ENCODE measurements around the gene ZMYND19.
"Not testable (repeated sequence)": the region's sequence is repeated elsewhere in the genome, so short reads cannot be mapped to it uniquely, and the experiment has no call there.

Gene ZMYND19

GRCh38 chr9:137590469-137591383 lies at the start of gene ZMYND19:
ZMYND19 (minus strand) TSS chr9:137590512; CDS start chr9:137590263, 249 bp downstream.
- peak; percentile 82 for DNase-seq (ENCODE audit: low read depth, low spot score)

- DNase-seq (ENCODE audit: low read depth, low spot score): no peak
Measured at GRCh38 chr9:137639303-137640051, 49.2 kb upstream of the ZMYND19 start.

GRCh38 chr9:137638680-137639079 lies 48.4 kb upstream of the ZMYND19 start:
- no peak for DNase-seq (ENCODE audit: low read depth, low spot score)

DNA sequence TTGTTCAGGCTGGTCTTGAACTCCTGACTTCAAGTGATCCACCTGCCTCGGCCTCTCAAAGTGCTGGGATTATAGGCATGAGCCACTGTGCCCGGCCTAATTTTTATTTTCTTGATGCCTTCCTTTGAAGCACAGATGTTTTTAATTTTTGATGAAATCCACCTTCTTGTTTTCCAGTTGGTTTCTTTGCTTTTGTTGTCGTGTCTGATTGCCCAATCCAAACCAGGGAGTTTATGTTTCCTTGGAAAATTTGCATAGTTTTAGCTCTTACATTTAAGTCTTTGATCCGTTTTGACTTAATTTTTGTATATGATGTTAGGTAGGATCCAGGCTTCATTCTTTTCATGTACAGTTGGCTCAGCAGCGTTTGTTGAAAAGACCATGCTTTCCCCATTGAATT lies 43.7 kb upstream of the ZMYND19 start:
- no peak for DNase-seq (ENCODE audit: low read depth, low spot score)

- no peak for DNase-seq (ENCODE audit: low read depth, low spot score)
Measured at GRCh38 chr9:137632230-137633161, 42.2 kb upstream of the ZMYND19 start.

- no peak for DNase-seq (ENCODE audit: low read depth, low spot score)
Measured at GRCh38 chr9:137631345-137632229, 41.3 kb upstream of the ZMYND19 start.

- DNase-seq (ENCODE audit: low read depth, low spot score): no peak
Measured at GRCh38 chr9:137630679-137631078, 40.4 kb upstream of the ZMYND19 start.

- no peak for DNase-seq (ENCODE audit: low read depth, low spot score)
Measured at GRCh38 chr9:137630126-137630525, 39.8 kb upstream of the ZMYND19 start.

- DNase-seq (ENCODE audit: low read depth, low spot score): not testable (repeated sequence)
Measured at GRCh38 chr9:137627406-137627805, 37.1 kb upstream of the ZMYND19 start.

GRCh38 chr9:137626464-137626863 lies 36.2 kb upstream of the ZMYND19 start:
- DNase-seq (ENCODE audit: low read depth, low spot score): no peak

DNA sequence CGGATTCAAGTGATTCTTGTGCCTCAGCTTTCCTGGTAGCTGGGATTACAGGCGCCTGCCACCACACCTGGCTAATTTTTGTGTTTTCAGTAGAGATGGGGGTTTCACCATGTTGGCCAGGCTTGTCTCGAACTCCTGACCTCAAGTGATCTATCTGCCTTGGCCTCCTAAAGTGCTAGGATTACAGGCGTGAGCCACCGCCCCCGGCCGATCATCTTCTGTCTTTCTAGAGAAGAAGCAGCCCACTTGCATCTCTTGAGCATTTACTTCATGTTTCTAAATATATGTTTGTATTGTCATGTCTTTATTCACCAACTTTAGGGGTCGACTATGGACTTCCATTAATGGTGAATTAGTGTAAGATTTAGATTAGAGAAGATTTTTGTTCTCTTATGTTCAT lies 31.9 kb upstream of the ZMYND19 start:
- not testable (repeated sequence) for DNase-seq (ENCODE audit: low read depth, low spot score)

DNA sequence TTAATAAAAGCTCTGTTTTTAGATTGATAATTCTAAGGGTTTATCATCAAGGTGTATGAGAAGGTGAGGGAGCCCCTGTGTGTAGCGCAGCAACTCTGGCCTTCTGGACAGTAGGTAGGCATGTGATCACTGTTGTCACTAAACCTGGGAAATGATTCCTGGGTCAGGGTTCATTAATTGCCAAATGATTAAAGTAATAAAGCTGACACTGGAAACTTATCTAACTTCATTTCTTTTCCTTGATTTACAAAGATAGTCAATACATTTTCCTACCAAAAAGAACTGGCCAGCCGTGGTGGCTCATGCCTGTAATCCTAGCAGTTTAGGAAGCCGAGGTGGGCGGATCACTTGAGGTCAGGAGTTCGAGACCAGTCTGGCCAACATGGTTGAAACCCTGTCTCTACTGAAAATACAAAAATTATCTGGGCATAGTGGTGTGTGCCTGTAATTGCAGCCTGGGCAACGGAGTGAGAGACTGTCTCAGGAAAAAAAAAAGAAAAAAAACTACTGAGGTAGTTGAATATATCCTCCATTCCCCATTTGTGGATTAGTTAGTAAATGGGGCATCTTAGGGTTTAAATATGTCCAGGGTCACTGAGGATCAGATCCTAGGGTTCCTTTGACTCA lies 30.9 kb upstream of the ZMYND19 start:
- no peak for DNase-seq (ENCODE audit: low read depth, low spot score)

DNA sequence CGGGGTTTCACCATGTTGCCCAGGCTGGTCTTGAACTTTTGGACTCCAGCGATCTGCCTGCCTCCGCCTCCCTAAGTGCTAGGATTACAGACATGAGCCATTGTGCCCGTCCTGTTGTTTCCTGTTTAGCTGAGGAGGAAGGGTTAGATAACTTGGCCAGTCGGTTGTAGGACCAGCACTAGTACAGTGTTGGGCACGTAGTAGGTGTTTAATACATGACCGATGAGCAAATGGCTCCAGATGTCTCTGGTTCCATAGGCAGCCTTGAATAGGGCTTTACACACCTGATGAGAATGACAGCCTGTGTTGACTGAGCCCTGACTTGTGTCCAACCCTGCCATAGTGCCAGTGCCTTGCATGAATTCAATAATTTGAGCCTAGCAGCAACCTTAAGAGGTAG lies 30.3 kb upstream of the ZMYND19 start:
- DNase-seq (ENCODE audit: low read depth, low spot score): no peak

DNA sequence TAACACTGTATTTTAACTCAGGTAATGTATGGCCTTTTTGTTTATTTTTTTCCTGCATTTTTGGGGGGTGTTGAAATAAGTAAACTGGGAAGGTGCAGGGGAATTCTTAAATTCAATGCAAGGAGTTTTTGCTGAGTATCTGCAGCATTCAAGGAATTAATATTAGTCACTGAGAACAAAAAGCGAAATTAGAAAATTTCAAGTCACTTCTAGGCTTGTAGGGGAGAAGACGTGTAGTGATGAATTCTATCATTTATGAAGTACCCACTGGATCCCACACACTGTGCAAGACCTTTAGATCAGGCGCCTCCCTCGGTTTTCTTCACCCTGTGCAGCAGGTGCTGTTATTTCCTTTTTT lies 29.7 kb upstream of the ZMYND19 start:
- no peak for DNase-seq (ENCODE audit: low read depth, low spot score)

DNA sequence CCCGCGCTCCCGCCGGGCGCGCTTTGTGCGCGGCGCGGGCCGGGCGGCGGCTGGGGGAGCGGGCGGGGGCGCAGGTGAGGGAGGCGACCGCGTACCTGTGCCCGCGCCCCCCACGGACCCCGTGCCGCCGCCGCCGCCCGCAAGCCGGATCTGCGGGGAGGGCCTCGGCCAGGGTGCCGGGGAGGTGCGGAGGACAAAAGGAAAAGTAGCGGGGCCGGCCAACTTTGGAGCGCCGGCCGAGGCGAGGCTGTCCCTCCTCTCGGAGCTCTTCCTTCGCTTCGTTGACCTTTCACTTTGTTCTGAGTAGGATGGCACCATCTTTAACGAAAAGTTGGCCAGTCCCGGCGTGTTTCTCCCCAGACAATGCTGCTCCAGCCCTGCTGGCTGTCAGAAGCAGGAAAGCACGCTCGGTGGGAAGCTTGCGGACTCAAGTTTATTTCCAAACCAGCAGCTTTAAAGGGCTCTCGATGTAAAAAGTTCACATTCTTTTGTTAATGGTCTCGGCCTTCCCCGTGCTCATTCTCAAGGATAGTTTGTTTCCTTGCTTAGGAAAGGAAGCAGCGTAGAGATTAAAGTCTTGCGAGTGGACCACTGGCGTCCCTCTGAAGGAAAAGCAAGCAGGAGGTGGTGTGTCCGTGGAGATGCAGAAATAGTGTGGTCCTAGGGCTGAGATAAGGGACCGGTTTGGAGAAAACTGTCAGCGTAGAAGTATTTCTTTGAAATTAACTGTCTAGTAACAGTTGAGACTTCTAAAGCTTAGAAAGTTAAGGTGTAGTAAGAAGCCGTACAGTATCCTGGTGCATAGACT lies 29.1 kb upstream of the ZMYND19 start:
- no peak for DNase-seq (ENCODE audit: low read depth, low spot score)

DNA sequence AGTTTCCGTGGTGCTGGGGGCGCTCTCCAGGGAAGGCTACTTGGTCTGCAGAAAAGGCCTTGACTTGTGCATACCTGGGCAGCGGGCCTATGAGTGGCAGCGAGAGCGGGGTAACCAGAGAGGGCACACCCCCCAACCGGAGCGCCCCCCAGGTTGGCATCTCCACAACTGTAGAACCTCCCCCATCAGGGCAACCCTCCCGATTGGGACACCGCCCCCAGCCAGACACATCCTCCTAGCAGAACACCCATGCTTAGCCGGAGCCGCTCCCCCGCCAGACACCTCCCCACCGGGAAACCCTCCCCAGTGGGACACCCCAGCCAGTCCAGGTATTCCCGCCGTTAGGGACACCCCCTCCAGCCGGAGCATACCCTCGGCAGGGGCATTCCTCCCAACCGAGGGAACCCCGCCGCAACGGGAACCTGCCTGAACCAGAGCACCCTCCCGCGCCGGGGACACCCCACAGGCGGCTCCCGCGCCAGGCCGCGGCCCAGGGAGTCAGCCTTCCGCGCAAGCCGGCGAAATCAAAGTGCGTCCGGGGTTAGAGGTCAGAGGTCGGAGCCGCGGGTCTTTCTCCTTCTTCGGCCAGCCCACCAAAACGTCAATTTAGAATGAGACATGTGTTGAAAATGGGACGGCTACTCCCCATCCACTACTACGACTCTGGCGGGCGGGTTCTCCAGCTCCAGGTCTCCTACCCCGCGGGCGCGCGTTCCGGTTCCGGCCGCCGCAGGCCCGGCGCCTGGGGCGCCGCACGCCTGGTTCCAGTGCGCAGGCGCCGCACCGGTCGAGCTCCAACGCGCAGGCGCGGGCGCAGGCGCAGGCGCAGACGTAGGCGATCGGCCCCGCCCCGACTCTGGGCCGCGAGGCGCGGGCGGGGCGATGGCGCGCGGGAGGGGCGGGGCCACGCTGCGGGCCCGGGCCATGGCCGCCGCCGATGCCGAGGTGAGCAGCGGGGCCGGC lies 28.1 kb upstream of the ZMYND19 start, which contains the start of gene EHMT1:
EHMT1 (plus strand) TSS at position 901 of the 963 bp plus-strand sequence; CDS start at position 925, 24 bp downstream.
- peak; percentile 82 for DNase-seq (ENCODE audit: low read depth, low spot score)

- DNase-seq (ENCODE audit: low read depth, low spot score): no peak
Measured at GRCh38 chr9:137615387-137615871, 25.1 kb upstream of the ZMYND19 start.

All from activated CD4-positive, CD25-positive, alpha-beta regulatory T cell treated with anti-CD3 and anti-CD28 coated beads, Interleukin-2, amount 50 U/mL, for 16 hours (primary cell).